Endothelial cell of umbilical vein (primary cell): ENCODE results near the gene UFD1. TPM values are rescaled to one million over a fixed set of nuclear protein-coding genes. Genes with fewer than 3 reads are reported as not detected.
"Not testable (repeated sequence)": the region's sequence is repeated elsewhere in the genome, so short reads cannot be mapped to it uniquely, and the experiment has no call there.

Experiments used
- BruUV-seq: library from RNA; stranded (reverse); fragments of 400-500 nt; replicated peaks from 2 replicates; lab custom pipeline; 2021; lab: Mats Ljungman, UMichigan
- CTCF ChIA-PET: fragments of 300-600, 350-600 bp; sonication (Branson Sonifier 250); formaldehyde crosslinking; loops from one replicate; lab custom pipeline; 2021; ENCODE audit warnings: antibody characterized with exemption, inconsistent platforms; lab: Charles Lee
- POLR2A ChIA-PET: fragments of 300-600, 350-600 bp; sonication (Branson Sonifier 250); formaldehyde crosslinking; loops from one replicate; lab custom pipeline; 2021; ENCODE audit warnings: antibody characterized with exemption, inconsistent platforms; lab: Charles Lee
- DNase-seq: peaks from one replicate; pipeline ENCODE4 v3.0.0-alpha.2; 2011; ENCODE audit warnings: low read depth, low spot score
- FAIRE-seq: peaks from 2 replicates; lab custom pipeline; 2011; peaks lifted over from hg19 to GRCh38; lab: Jason Lieb, UNC
- H2AFZ ChIP-seq: 2 replicates; pipeline ENCODE4 v1.6.0; 2012; ENCODE audit warnings: low read depth, low read length, control low read depth, inconsistent platforms
- H3K27ac ChIP-seq: 2 replicates; pipeline ENCODE4 v1.5.1; 2011; ENCODE audit warnings: low read depth, mild to moderate bottlenecking, control low read depth, low read length, moderate library complexity; ENCODE audit not compliant: insufficient read depth
- H3K27me3 ChIP-seq, 2 experiments: 2 replicates each; pipeline versions ENCODE4 v1.6.0 to v1.6.1; 2011; ENCODE audit warnings: low read length in 2 of 2, mixed read lengths in 1 of 2; ENCODE audit not compliant: control insufficient read depth in 2 of 2, insufficient read depth in 2 of 2
- H3K36me3 ChIP-seq, 2 experiments: 2 replicates in 1 of 2; 3 replicates in 1 of 2; pipeline ENCODE4 v1.5.1; 2011; ENCODE audit warnings: low read length in 2 of 2, mild to moderate bottlenecking in 1 of 2, moderate library complexity in 1 of 2; ENCODE audit not compliant: control insufficient read depth in 2 of 2, insufficient read depth in 2 of 2; ENCODE audit errors: extremely low read depth in 1 of 2
- H3K4me1 ChIP-seq: 3 replicates; pipeline ENCODE4 v1.5.1; 2011; ENCODE audit warnings: mild to moderate bottlenecking, low read length; ENCODE audit not compliant: control insufficient read depth, insufficient read depth; ENCODE audit errors: extremely low read depth
- H3K4me2 ChIP-seq: 2 replicates; pipeline ENCODE4 v1.6.1; 2011; ENCODE audit warnings: low read length, control low read depth, mixed read lengths; ENCODE audit not compliant: insufficient read depth
- H3K4me3 ChIP-seq, 3 experiments: fragments of 200-600 bp in 1 of 3; sonication (generic), shearing (Covaris generic) in 1 of 3; replicated peaks in 1 of 3; 2 replicates each; pipeline ENCODE4 v1.5.1; 2011 to 2016; ENCODE audit warnings: control low read depth in 3 of 3, low read length in 3 of 3, mild to moderate bottlenecking in 2 of 3, inconsistent platforms in 1 of 3, low read depth in 1 of 3, moderate library complexity in 1 of 3; ENCODE audit not compliant: insufficient read depth in 1 of 3
- H3K79me2 ChIP-seq: 2 replicates; pipeline ENCODE4 v1.6.0; 2012; ENCODE audit warnings: low read length, inconsistent platforms; ENCODE audit not compliant: control insufficient read depth, insufficient read depth
- H3K9ac ChIP-seq: replicated peaks from 2 replicates; pipeline ENCODE3; 2011; ENCODE audit warnings: low read length, control low read depth; ENCODE audit not compliant: insufficient read depth; ENCODE audit errors: extremely low read depth
- H3K9me1 ChIP-seq: replicated peaks from 3 replicates; pipeline ENCODE4 v1.6.0; 2011; ENCODE audit warnings: mild to moderate bottlenecking, low read length; ENCODE audit not compliant: control insufficient read depth, insufficient read depth; ENCODE audit errors: extremely low read depth
- H3K9me3 ChIP-seq: replicated peaks from 2 replicates; pipeline ENCODE4 v1.5.1; 2012; ENCODE audit warnings: low read length, inconsistent platforms; ENCODE audit not compliant: control insufficient read depth, insufficient read depth
- H4K20me1 ChIP-seq: replicated peaks from 2 replicates; pipeline ENCODE3; 2011; ENCODE audit warnings: mild to moderate bottlenecking, low read length; ENCODE audit not compliant: control insufficient read depth, insufficient read depth; ENCODE audit errors: extremely low read depth
- EZH2 ChIP-seq: IDR thresholded peaks from 2 replicates; pipeline ENCODE4 v1.6.1; 2012; ENCODE audit warnings: borderline replicate concordance, low read depth, mild to moderate bottlenecking, moderate library complexity, low read length, inconsistent platforms; ENCODE audit not compliant: severe bottlenecking
- FOS ChIP-seq: IDR thresholded peaks from 2 replicates; pipeline ENCODE4 v1.6.1; 2011; ENCODE audit warnings: mild to moderate bottlenecking, low read length, moderate library complexity, borderline replicate concordance; ENCODE audit not compliant: insufficient read depth
- GATA2 ChIP-seq: IDR thresholded peaks from 2 replicates; pipeline ENCODE4 v1.7.0; 2011; ENCODE audit warnings: low read depth, mild to moderate bottlenecking, moderate library complexity, mixed read lengths, low read length; ENCODE audit not compliant: insufficient read length, insufficient read depth
- JUN ChIP-seq: IDR thresholded peaks from 2 replicates; pipeline ENCODE4 v1.6.1; 2011; ENCODE audit warnings: borderline replicate concordance, low read depth; ENCODE audit not compliant: insufficient read length, insufficient read depth
- MYC ChIP-seq: IDR thresholded peaks from one replicate; pipeline ENCODE4 v1.6.1; 2011; ENCODE audit warnings: mild to moderate bottlenecking, low read depth, low read length
- POLR2A ChIP-seq: IDR thresholded peaks from 2 replicates; pipeline ENCODE4 v1.6.1; 2012; ENCODE audit warnings: low read depth, mild to moderate bottlenecking, control low read depth, low read length
- POLR2AphosphoS5 ChIP-seq: IDR thresholded peaks from 2 replicates; pipeline ENCODE4 v1.6.1; 2012; ENCODE audit warnings: low read depth, mild to moderate bottlenecking, control low read depth, low read length, moderate library complexity; ENCODE audit not compliant: insufficient read depth
- dilution Hi-C: fragments of 300-500 bp; cut with MboI; formaldehyde crosslinking; loops from one replicate; pipeline ENCODE4 v1.15.0; 2019; ENCODE audit warnings: low sequenced_read_pairs; ENCODE audit not compliant: extremely low pct_ligation_motif_present
- intact Hi-C: fragments of 100-400 bp; cut with micrococcal nuclease; formaldehyde crosslinking; loops from one replicate; pipeline ENCODE4 v1.10.0; 2022
- polyA plus RNA-seq, 4 experiments: library from polyadenylated mRNA; depleted of rRNA in 3 of 4; stranded (reverse) in 3 of 4; unstranded in 1 of 4; fragments of >200 nt; gene quantifications; 2 replicates each; pipeline versions ENCODE4 v1.2.1 to v1.2.3, GENCODE V29; 2011 to 2012; ENCODE audit warnings: missing spikeins in 1 of 4
- total RNA-seq: library from RNA; stranded (reverse); gene quantifications from 2 replicates; pipeline ENCODE4 v1.2.3, GENCODE V29; 2021
- TF ChIP-seq, protein P1 (sequence below): IDR thresholded peaks from 2 replicates; pipeline ENCODE4 v1.6.1; 2011; ENCODE audit not compliant: insufficient read depth, insufficient read length
- TF ChIP-seq, protein P2 (sequence below), 2 donors: IDR thresholded peaks; 1 replicate in 1 of 2; 2 replicates in 1 of 2; pipeline ENCODE4 v1.5.1; 2011; ENCODE audit warnings: low read length in 2 of 2, mild to moderate bottlenecking in 2 of 2, moderate library complexity in 2 of 2, control low read depth in 1 of 2, inconsistent platforms in 1 of 2, low read depth in 1 of 2; ENCODE audit not compliant: insufficient read depth in 1 of 2; ENCODE audit errors: extremely low read depth in 1 of 2

The UFD1 gene
- total and polyA plus RNA-seq, 2 donors (not counting 3 experiments of a cell fraction or from before 2014, with no cell fraction given) = 127 to 228 TPM

DNA sequence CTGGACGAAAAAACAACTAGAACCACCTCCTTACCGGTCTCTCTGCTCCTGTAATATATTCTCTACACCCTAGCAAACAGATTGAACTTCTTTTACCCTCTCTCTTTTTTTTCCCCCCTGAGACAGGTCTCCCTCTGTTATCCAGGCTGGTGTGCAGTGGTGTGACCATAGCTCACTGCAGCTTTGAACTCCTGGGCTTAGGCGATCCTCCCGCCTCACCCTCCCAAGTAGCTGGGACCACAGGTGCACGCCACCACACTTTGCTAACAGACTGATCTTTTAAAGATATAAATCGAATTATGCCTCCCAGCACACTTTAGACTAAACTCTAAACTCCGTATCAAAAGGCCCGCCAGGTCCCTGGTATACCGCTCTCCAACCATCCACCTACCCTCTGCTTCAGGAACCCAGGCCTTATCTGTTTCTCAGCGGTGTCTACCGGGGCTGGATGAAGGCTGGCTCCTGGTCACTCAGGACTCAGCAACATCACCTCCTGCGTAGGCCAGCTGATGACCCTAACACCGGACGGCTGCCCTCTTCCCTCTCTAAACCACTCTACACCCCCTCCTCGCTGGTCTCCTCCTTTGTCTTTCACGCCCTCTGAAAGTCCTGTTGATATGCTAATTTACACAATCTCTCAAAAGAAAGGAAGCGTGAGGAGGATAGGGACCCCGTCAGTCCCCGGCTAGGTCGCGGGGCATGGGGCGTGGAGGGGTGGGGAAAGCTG is 32.2 kb downstream of the UFD1 start:
- Histone ChIP-seq H3K9me3 (no peaks in the 10 kb centered on the region), H4K20me1 (no peaks in the 10 kb centered on the region), H2AFZ (peak overlapping the region; percentile 69), H3K36me3 (peaks cover 2 to 22% of the 10 kb centered on the region in 2 experiments), H3K4me1 (peaks cover 11% of the 10 kb centered on the region), H3K79me2 (peaks cover 47% of the 10 kb centered on the region), H3K9me1 (no peaks in the 10 kb centered on the region), H3K9ac (peak overlapping the region; percentile 83), H3K4me2 (peak overlapping the region; percentile 87), H3K27me3 (no peaks in the 10 kb centered on the region), H3K27ac (peak overlapping the region; percentile 49), H3K4me3 (peak overlapping the region; percentile 80 to 92 (median 89))
- dilution Hi-C loops = no loop called here
- BruUV-seq = no TSS peak
- no peak for TF ChIP-seq GATA2
- TF ChIP-seq MYC = no peak
- no peak for TF ChIP-seq POLR2AphosphoS5
- TF ChIP-seq, protein P1, sequence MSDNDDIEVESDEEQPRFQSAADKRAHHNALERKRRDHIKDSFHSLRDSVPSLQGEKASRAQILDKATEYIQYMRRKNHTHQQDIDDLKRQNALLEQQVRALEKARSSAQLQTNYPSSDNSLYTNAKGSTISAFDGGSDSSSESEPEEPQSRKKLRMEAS = no peak
- TF ChIP-seq, protein P2, sequence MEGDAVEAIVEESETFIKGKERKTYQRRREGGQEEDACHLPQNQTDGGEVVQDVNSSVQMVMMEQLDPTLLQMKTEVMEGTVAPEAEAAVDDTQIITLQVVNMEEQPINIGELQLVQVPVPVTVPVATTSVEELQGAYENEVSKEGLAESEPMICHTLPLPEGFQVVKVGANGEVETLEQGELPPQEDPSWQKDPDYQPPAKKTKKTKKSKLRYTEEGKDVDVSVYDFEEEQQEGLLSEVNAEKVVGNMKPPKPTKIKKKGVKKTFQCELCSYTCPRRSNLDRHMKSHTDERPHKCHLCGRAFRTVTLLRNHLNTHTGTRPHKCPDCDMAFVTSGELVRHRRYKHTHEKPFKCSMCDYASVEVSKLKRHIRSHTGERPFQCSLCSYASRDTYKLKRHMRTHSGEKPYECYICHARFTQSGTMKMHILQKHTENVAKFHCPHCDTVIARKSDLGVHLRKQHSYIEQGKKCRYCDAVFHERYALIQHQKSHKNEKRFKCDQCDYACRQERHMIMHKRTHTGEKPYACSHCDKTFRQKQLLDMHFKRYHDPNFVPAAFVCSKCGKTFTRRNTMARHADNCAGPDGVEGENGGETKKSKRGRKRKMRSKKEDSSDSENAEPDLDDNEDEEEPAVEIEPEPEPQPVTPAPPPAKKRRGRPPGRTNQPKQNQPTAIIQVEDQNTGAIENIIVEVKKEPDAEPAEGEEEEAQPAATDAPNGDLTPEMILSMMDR (IDR thresholded peaks at IDR 0.05; ENCODE audit: extremely low read depth in 1 of 2, insufficient read depth in 1 of 2, low read depth in 1 of 2, low read length in 2 of 2) = no peak
- no peak for TF ChIP-seq FOS
- TF ChIP-seq JUN = no peak
- TF ChIP-seq EZH2 = no peak
- TF ChIP-seq POLR2A = no peak
- intact Hi-C loops = loop anchor here (1.0 to 5.0 kb wide), 3 partner anchors 14 to 269 kb away; partner anchors contain the start of genes CDC45, MRPL40, SLC25A1 and UFD1
- CTCF ChIA-PET = interaction anchor here (0.9 to 1.4 kb wide), 4 partner anchors 15 to 267 kb away, joined by 3 to 9 read pairs (median 3); partner anchors contain the start of gene MRPL40
- POLR2A ChIA-PET = no interaction called here
- no peak for DNase-seq
- peak; percentile 37 for FAIRE-seq

DNA sequence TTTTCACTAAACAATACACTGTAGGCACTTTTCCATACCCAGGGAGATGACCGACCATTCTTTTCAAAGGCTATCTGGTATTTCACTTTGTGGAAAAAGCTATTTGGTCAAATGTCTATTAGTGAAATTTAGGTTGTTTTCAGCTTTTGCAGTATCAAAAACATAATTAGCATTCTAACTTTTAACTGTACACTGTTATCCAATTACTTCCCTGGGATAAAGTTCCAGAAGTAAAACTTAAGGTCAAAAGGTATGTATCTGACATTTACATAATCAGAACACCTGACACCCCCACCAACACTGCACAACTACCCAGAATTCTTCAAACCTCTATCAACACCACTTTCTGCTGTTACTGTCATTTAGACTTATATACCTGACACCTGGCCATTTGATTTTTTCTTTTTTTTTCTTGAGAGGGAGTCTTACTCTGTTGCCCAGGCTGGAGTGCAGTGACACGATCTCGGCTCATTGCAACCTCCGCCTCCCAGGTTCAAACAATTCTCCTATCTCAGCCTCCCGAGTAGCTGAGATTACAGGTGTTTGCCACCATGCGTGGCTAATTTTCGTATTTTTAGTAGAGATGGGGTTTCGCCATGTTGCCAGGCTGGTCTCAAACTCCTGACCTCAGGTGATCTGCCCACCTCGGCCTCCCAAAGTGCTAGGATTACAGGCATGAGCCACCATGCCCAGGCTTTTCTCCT is 33.6 kb downstream of the UFD1 start:
- H4K20me1 ChIP-seq, H3K27me3 ChIP-seq, H3K4me3 ChIP-seq, H3K9ac ChIP-seq, BruUV-seq, dilution Hi-C loops, H2AFZ ChIP-seq, H3K9me1 ChIP-seq, H3K9me3 ChIP-seq, H3K27ac ChIP-seq: not testable (repeated sequence)
- Histone ChIP-seq H3K4me2 (peak overlapping the region; percentile 44), H3K36me3 (peaks cover 0 to 16% of the 10 kb centered on the region in 2 experiments), H3K79me2 (peaks cover 53% of the 10 kb centered on the region), H3K4me1 (peaks cover 11% of the 10 kb centered on the region)
- intact Hi-C loops = loop anchor here (5.0 kb wide), 1 partner anchor 268 kb away; the partner anchor contains the start of gene SLC25A1
- FAIRE-seq = peak; percentile 60
- DNase-seq = peak; percentile 14
- ChIA-PET CTCF (interaction anchor here (1.5 to 1.6 kb wide), 2 partner anchors 13 to 184 kb away, joined by 4 to 7 read pairs; partner anchors contain the start of genes HIRA and MRPL40), POLR2A (interaction anchor here (1.8 kb wide), 1 partner anchor 13 kb away, joined by 6 read pairs; the partner anchor contains the start of genes HIRA and MRPL40)
